Ecto neural progenitor cell (in vitro differentiated cells): ENCODE measurements around the gene ADAM33.

Experiments
- DNase-seq: peaks from one replicate; pipeline ENCODE4 v3.0.0-alpha.2; 2018; ENCODE audit warnings: low spot score

ADAM33 gene

DNA sequence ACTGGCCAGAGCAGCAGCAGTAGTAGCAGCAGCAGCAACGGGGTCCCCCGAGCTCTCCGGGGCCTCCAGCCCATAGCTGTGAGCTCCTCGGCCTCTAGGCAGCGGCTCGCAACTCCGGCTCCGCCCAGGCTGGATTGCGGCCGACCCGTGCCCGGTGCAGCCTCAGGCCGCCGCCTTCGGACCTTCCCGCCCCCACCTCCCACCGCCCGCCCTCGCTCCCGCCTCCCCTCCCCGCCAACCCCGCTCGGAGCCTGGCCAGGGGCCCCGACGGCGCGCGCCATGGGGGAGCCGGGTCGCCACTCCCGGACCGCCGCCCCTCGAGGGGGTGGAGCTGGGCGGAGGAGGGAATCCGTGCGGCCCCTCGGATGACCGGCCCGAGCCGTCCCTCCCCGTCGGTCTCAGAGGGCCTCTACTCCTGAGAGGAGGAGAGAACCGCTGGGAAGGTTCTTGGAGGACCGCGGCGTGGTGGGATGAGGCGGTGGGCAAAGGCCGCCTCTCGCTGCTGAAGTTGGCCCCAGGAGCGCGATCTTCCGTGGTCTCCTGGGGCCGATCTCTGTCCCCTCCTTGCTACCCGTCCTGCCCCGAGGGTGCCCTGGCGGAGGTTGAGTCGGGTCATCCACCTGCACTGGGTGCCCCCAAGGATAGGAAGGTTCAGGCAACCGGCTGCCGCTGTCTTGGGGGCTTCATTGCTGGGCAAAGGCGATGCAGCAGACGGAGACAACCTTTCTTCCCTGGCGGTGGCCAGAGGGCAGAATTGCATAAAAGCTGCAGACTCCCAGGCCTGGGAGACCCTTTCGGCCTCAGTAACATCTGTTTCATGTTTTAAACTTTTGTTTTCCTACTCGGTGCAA lies at the start of gene ADAM33:
Gene ADAM33 (minus strand): TSS at position 80 of the 851 bp plus-strand sequence. CDS start 6 bp downstream, at position 74.
- DNase-seq: peak; percentile 71

- DNase-seq: no peak
These were observed 49.2 kb upstream of the ADAM33 start for GRCh38 chr20:3730803-3731672.

- DNase-seq: no peak
These were observed 48.2 kb upstream of the ADAM33 start for GRCh38 chr20:3729811-3730540.

DNA sequence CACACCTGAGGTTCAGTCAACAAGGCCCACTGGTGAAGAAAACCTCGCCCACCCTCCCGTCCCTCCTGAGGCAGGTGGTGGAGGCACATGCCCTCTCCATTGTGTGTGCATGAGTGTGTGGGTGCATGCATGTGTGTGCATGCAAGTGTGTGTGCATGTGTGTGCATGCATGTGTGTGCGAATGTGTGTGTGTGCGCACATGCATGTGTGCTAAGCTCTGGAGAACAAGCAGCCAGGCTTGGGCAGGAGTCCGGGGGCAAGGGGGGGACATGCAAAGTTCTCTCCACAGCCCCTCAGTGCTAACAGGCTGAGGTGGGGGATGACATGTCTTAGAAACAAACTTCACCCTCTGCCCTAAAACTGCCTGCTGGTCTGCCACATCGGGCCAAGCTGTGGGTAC lies 47.6 kb upstream of the ADAM33 start:
- DNase-seq: no peak

GRCh38 chr20:3728876-3729275 lies 47.1 kb upstream of the ADAM33 start:
- no peak for DNase-seq

GRCh38 chr20:3728354-3728753 lies 46.5 kb upstream of the ADAM33 start:
- DNase-seq: no peak

- DNase-seq: no peak
These were observed 45.7 kb upstream of the ADAM33 start for GRCh38 chr20:3727401-3728021.

GRCh38 chr20:3724356-3724755 lies 42.5 kb upstream of the ADAM33 start:
- DNase-seq: no peak

DNA sequence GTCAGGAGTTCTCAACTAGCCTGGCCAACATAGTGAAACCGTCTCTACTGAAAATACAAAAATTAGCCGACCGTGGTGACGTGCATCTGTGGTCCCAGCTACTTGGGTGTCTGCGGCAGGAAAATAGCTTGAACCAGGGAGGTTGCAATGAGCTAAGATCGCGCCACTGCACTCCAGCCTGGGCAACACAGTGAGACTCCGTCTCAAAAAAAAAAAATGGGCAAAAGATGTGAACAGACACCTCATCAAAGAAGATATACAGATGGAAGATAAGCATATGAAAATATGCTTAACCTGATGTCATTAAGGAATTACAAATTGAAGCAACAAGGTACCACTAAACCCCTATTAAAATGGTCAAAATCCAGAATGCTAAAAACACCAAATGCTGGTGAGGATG lies 41.5 kb upstream of the ADAM33 start:
- no peak for DNase-seq

- no peak for DNase-seq
These were observed 40.1 kb upstream of the ADAM33 start for GRCh38 chr20:3721912-3722311.

GRCh38 chr20:3720626-3721025 lies 38.8 kb upstream of the ADAM33 start:
- DNase-seq: no peak

DNA sequence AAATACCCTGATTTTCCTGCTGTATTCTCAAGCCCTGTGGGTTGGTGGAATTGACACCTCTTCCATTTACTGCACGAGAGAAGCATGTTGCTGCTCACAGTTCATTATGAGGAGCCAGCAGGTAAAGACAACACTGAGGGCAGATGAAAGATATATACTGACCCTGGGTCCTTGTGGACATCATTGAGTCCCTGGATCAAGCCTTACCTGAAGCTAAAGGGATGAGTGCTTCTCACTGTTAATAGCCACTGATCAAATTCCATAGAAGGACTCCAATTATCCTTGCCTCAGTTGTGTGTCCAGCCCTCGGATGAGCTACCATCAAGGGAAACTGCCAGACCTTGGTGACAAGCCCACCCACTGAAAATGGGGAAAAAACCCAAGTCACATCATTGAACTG lies 38.3 kb upstream of the ADAM33 start:
- DNase-seq: no peak

DNA sequence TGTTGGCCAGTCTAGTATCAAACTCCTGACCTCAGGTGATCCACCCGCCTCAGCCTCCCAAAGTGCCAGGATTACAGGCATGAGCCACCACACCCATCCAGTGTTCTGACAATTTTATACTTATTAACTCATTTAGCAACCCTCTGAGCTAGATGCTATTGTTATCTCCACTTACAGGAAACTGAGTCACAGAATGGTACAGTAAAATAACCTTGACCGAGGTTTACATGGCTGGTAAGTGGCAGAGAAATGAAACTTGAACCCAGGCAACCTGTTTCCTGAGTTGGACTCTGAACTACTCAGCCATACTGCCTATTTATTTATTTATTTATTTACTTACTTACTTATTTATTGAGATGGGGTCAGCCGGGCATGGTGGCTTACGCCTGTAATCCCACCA lies 37.2 kb upstream of the ADAM33 start:
- no peak for DNase-seq

GRCh38 chr20:3716195-3716834 lies 34.5 kb upstream of the ADAM33 start:
- peak; percentile 70 for DNase-seq

DNA sequence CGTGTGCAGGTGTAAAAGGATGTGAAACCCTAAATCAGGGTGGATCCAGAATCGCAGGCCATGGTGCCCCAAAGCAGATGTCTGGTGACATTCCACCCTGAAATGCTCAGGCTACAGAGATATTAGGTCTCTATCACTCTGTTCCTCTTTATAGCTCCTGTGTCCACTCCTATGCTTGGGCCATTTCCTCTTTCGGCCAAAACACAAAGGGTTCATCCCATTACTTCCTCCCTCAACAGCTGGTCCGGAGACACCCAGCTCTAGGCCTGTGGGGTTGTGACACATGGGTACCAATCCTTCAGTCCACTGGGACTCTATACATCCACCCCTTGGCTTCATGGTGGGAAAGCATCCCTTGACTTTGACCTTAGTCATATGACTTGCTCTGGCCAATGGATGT lies 32.3 kb upstream of the ADAM33 start:
- DNase-seq: no peak

DNA sequence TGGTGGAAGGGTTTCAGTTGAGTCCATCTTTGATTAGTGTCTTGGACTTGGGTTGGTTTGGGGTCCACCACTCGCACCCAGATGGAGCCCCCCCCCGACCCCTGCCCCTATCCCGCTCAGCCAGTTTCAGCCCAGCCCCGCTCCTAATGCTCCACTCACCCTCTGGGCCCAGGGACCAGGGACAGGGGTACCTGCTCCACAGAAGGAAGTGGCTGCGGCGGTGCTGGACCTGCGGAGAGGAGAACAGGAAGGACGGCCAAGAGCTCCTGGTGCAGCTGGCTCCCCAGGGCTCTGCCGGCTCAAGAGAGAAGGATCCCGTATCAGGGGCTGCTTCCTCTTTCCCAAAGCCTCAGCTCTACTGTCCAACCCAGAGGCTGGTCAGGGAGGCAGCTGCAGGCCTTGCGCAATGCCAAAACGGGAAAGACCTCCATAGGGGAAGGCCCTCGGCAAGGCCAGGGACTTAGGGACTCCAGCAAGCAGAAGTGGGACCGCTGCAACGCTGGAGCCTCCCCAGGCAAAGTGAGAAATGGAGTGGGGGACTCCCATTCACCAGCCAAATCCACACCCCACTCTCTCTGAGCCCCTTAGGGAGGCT lies 30.6 kb upstream of the ADAM33 start, which contains the start of gene SIGLEC1:
Gene SIGLEC1 (minus strand): TSS at position 322 of the 595 bp plus-strand sequence. CDS start 5,472 bp downstream, outside the sequence.
- no peak for DNase-seq

DNA sequence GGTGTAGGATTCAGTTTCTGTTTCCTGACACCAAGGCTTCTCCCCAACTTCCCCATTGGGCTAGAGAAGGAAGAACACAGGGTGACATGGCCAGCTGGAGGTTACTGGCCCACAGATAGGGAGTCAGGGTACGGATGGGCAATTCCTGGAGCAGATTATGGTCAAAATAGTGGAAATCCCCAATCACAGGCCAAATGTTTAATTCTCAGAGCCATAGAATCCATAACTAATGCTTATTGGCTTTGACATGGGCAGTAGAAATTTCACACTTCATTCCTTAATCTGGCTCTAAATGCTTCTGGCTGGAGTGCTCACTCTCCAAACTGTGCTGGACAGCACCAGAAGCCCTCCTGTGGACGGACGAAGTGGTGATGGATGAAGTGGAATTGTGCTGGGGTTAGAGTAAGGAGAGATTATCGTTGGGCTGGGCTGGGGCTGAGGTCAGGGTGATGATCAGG lies 29.7 kb upstream of the ADAM33 start:
- no peak for DNase-seq

DNA sequence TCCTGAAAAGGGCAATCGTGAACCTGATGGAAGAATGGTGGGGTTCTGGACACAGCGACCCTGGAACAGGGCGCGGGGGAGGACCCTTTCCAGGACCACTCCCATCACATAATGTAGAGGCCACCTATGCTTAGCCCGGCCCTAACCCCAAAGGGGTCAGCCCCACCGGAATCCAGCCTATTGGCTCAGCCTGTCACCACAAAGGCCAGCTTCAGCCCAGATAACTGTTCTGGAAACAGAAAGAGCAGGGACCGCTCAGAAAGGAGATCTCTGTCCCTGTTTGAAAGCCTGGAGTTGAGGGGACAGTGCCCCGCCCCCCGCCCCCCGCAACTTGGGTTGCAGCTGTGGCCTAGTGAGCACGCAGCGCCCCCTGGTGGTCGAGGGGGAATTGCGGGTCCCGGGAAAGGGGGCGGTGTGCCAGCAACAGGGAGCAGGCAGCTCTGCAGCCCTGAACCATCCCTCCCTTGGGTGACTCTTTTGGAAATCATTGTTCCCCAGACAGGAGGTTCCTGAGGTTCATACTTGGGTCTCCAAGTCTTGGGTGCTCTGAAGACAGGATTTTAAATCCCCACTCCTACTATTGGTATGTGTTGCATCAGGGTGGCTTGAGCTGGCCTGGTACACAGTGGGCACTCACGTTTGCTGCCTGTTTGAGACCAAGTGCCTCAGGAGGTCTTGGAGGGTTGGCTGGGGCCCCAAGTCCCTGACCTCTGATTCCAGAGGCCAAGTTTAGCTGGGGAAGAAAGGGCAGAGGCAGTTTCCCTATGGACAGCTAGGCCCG lies 29.1 kb upstream of the ADAM33 start:
- peak; percentile 93 for DNase-seq

- DNase-seq: no peak
These were observed 28.2 kb upstream of the ADAM33 start for GRCh38 chr20:3710011-3710466.

GRCh38 chr20:3707508-3707899 lies 25.7 kb upstream of the ADAM33 start:
- DNase-seq: no peak
